ENCODE data around the gene SKAP1.

Gene SKAP1

DNA sequence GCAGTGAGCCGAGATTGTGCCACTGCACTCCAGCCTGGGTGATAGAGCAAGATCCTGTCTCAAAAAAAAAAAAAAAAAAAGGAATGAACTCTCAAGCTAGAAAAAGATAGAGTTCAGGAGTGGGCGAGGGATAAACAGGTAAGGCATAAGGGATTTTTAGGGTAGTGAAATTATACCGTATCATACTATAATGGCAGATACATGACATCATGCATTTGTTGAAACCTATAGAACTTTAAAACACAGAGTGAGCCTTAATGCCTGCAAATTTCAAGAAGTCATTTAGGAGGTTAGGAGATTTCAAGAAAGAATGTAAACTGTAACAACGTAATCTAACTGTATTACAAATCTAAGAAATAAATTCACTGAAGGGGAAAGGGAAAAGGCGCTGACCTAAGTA lies 20.4 kb downstream of the SKAP1 start:
- no peaks in the 10 kb centered on the region for H3K36me3 ChIP-seq (ENCODE audit: insufficient read depth, low read length)
- no peak overlapping the region for H3K9ac ChIP-seq (ENCODE audit: low read depth, low read length)
- H3K4me3 ChIP-seq (ENCODE audit: low read length), result no peak overlapping the region
- H3K4me2 ChIP-seq (ENCODE audit: low read length), result no peak overlapping the region
- H3K9me3 ChIP-seq (replicated peaks; ENCODE audit: low read length), result no peaks in the 10 kb centered on the region
- peaks cover 40% of the 10 kb centered on the region for H3K27me3 ChIP-seq (ENCODE audit: control insufficient read depth, insufficient read depth, low read length)
- no peaks in the 10 kb centered on the region for H3K4me1 ChIP-seq (ENCODE audit: control insufficient read depth, insufficient read depth, low read length)

DNA sequence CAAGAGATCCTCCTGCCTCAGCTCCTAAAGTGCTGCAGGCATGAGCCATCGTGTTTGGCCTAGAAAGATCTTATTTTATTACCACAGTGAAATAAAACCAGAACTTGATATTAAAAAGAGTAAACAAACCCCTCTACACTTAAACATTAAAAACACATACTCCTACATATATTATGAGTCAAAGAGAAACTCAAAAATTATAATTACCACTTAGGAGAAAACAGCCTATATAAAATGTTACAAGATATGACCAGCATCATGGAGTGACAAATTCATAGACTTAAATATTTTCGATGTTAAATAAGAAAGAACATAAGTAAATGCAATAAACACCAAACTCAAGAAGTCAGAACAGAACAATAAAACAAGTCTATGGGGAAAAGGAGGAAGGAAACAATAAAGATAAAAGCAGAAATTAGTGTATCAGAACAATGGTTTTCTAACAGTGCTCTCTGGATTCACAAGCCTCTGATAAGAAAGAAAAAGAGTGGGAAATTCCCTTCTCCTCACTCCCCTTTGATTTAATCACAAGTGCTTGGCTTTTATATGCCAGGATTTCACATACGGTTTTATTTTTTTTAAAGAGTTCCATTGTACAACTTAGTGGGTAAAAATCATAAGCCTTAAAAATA lies 23.0 kb downstream of the SKAP1 start:
- no peaks in the 10 kb centered on the region for H3K36me3 ChIP-seq (ENCODE audit: insufficient read depth, low read length)
- H3K27me3 ChIP-seq (ENCODE audit: control insufficient read depth, insufficient read depth, low read length), result peaks cover 30% of the 10 kb centered on the region
- no peak overlapping the region for H3K4me3 ChIP-seq (ENCODE audit: low read length)
- H3K9ac ChIP-seq (ENCODE audit: low read depth, low read length), result no peak overlapping the region
- H3K9me3 ChIP-seq (replicated peaks; ENCODE audit: low read length), result no peaks in the 10 kb centered on the region
- no peak overlapping the region for H3K4me2 ChIP-seq (ENCODE audit: low read length)
- H3K4me1 ChIP-seq (ENCODE audit: control insufficient read depth, insufficient read depth, low read length), result no peaks in the 10 kb centered on the region

DNA sequence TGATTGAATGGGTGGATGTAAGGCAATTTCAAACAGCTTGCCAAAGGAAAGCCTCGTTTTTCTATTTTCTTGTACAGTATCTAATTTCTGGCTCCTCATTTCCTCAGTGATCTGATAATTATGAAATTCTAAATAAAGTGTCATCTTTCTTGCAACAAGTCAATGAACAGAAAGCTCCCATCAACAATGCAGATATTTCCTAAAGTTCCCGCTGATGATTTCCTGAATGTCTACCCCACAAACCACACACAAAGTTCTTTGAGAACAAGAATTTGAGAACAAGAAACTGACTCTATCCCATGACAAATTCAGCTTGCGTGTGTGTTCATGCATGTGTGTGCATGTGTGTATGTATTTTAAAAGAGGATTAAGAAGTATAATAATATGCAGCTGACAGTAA lies 35.2 kb downstream of the SKAP1 start:
- no peaks in the 10 kb centered on the region for H3K36me3 ChIP-seq (ENCODE audit: insufficient read depth, low read length)
- peaks cover 6% of the 10 kb centered on the region for H3K4me1 ChIP-seq (ENCODE audit: control insufficient read depth, insufficient read depth, low read length)
- no peak overlapping the region for H3K9ac ChIP-seq (ENCODE audit: low read depth, low read length)
- H3K4me2 ChIP-seq (ENCODE audit: low read length), result no peak overlapping the region
- H3K4me3 ChIP-seq (ENCODE audit: low read length), result no peak overlapping the region
- no peaks in the 10 kb centered on the region for H3K9me3 ChIP-seq (replicated peaks; ENCODE audit: low read length)
- peaks cover 17% of the 10 kb centered on the region for H3K27me3 ChIP-seq (ENCODE audit: control insufficient read depth, insufficient read depth, low read length)

DNA sequence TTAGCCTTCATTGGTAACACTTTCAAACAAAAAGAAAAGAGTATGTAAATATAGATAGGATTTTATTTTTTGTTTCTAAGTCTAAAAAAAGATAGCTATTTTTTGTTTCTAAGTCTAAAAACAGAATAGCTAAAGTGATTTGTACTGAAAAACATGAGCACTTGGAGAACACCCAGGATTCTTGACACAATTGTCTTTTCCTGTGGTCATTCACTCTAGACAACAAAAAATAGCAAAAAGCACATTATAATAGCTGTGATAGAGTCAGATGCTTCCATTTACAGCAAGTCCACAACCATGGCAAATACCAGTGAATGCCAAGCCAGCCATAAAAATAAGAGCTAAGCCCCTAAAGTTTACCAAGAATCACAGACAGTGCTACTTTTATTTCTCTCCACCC lies 36.7 kb downstream of the SKAP1 start:
- Histone ChIP-seq H3K9ac (ENCODE audit: low read depth, low read length) (no peak overlapping the region), H3K36me3 (ENCODE audit: insufficient read depth, low read length) (no peaks in the 10 kb centered on the region), H3K4me2 (ENCODE audit: low read length) (no peak overlapping the region), H3K9me3 (replicated peaks; ENCODE audit: low read length) (no peaks in the 10 kb centered on the region), H3K4me1 (ENCODE audit: control insufficient read depth, insufficient read depth, low read length) (peaks cover 6% of the 10 kb centered on the region), H3K27me3 (ENCODE audit: control insufficient read depth, insufficient read depth, low read length) (peaks cover 23% of the 10 kb centered on the region), H3K4me3 (ENCODE audit: low read length) (no peak overlapping the region)

DNA sequence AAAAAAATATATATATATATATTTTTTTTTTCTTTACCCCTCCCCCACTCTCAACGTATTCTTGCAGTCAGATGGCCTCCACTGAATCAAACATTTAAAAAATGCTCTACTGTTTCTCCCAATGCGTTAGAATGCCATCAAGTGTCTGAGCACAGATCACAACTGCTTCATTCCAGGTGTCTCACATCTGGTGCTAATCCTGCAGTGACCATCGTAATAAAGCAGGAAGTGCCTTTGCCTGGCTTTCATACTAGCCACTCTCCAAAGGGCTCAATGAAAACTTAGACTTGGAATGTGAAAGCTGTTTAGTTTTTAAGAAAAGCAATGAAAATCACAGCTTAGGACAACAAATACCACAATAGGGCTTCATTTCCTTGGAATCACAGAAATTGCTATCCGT lies 37.2 kb downstream of the SKAP1 start:
- Histone ChIP-seq H3K36me3 (ENCODE audit: insufficient read depth, low read length) (no peaks in the 10 kb centered on the region), H3K4me3 (ENCODE audit: low read length) (no peak overlapping the region), H3K27me3 (ENCODE audit: control insufficient read depth, insufficient read depth, low read length) (peaks cover 23% of the 10 kb centered on the region), H3K4me1 (ENCODE audit: control insufficient read depth, insufficient read depth, low read length) (peaks cover 6% of the 10 kb centered on the region), H3K4me2 (ENCODE audit: low read length) (peak overlapping the region; percentile 34), H3K9me3 (replicated peaks; ENCODE audit: low read length) (no peaks in the 10 kb centered on the region), H3K9ac (ENCODE audit: low read depth, low read length) (no peak overlapping the region)

DNA sequence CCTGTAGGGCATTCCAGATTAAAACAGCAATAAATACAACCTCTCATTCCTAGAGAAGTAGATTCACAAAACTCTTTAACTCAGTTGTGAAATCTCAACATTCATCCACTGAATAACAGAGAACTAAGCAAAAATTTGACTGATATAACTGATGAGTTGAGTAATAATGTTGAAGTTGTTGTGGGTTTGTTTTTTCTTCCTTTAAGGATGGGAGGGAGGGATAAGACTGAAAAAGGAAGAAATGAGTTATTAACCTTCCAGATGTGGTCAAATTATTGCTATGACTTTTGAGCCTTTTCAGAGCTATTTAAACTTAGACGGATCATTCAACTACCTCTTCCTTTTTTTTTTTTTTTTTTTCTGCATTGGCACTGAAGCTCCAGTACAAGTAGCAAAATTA lies 38.6 kb downstream of the SKAP1 start:
- Histone ChIP-seq H3K4me1 (ENCODE audit: control insufficient read depth, insufficient read depth, low read length) (peaks cover 6% of the 10 kb centered on the region), H3K4me3 (ENCODE audit: low read length) (no peak overlapping the region), H3K27me3 (ENCODE audit: control insufficient read depth, insufficient read depth, low read length) (peaks cover 33% of the 10 kb centered on the region), H3K36me3 (ENCODE audit: insufficient read depth, low read length) (no peaks in the 10 kb centered on the region), H3K4me2 (ENCODE audit: low read length) (no peak overlapping the region), H3K9me3 (replicated peaks; ENCODE audit: low read length) (no peaks in the 10 kb centered on the region), H3K9ac (ENCODE audit: low read depth, low read length) (no peak overlapping the region)

DNA sequence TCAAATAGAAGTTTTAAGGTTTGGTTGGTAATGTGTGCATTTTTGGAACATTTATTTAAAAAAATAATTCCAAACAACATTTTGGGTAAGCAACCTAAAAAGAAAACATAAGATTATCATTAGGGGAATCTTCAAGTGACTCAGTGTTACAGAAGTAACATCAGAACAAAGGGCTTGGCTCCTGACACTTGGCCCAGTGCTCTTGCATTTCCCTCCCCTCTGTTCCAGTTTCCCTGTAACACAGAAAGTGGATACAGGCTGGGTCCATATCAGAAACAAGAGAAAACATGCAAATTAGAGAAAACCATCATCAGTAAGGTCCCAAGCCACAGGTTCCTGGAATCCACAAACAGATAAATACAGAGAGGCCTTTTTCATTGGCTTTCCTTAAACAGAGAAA lies 40.1 kb downstream of the SKAP1 start:
- H3K4me1 ChIP-seq (ENCODE audit: control insufficient read depth, insufficient read depth, low read length), result peaks cover 6% of the 10 kb centered on the region
- no peaks in the 10 kb centered on the region for H3K36me3 ChIP-seq (ENCODE audit: insufficient read depth, low read length)
- H3K4me2 ChIP-seq (ENCODE audit: low read length), result no peak overlapping the region
- H3K4me3 ChIP-seq (ENCODE audit: low read length), result no peak overlapping the region
- H3K27me3 ChIP-seq (ENCODE audit: control insufficient read depth, insufficient read depth, low read length), result peaks cover 42% of the 10 kb centered on the region
- no peak overlapping the region for H3K9ac ChIP-seq (ENCODE audit: low read depth, low read length)
- H3K9me3 ChIP-seq (replicated peaks; ENCODE audit: low read length), result no peaks in the 10 kb centered on the region

DNA sequence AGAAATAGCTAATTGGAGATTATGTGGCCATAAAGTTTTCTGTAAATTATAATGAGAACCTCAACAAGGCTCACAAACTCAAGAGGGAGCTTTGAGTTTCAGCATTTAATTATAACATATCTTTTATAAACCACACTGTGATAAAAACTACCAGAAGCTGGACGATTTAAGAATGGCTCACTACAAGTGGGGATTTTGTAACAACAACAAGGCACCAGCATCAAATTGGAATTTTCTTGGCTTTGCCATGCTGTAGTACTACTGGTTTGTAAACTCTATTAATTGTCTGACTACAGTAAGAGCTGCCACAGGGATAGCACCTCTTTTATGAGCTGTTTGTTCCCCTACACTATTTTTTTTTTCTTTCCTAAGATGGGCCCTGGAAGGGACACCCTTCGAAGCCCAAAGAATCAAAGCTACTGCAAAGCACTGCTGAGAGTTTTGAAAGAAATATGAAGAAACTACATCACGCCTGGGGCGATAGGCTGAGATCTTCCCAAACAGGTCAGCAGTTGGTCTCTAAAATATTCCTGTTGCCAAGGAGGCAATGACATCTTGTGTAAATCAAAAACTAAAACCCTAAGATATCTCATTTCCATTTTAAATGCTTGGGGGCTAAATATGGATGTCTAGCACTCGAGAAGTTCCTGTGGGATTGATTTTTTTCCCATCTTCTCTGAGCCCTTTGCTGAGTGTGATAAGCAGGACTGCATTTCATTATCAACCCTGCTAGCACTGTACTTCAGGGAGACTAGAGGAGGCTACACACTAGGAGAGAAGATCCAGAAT lies 40.9 kb downstream of the SKAP1 start:
- H3K27me3 ChIP-seq (ENCODE audit: control insufficient read depth, insufficient read depth, low read length), result peaks cover 44% of the 10 kb centered on the region

DNA sequence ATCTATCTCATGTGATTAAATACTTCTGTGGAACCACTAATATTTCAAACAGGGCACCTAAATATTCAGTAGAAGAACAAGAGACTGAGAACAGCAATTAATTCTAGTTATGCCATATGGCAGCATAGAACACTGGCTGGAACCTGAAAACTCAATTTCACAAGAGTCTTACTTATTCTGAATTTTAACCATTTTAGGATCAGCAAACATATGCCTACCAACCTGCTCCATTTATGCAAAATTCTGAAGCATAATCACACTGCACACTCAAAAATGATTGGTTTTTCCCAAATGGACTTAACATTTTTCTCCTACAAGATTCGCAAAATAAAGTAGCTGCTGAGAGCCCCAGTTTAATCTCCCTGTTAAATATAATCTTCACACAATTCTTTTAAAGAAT lies 43.2 kb downstream of the SKAP1 start:
- no peaks in the 10 kb centered on the region for H3K9me3 ChIP-seq (replicated peaks; ENCODE audit: low read length)
- no peak overlapping the region for H3K4me2 ChIP-seq (ENCODE audit: low read length)
- H3K9ac ChIP-seq (ENCODE audit: low read depth, low read length), result no peak overlapping the region
- no peaks in the 10 kb centered on the region for H3K36me3 ChIP-seq (ENCODE audit: insufficient read depth, low read length)
- H3K4me1 ChIP-seq (ENCODE audit: control insufficient read depth, insufficient read depth, low read length), result no peaks in the 10 kb centered on the region
- no peak overlapping the region for H3K4me3 ChIP-seq (ENCODE audit: low read length)
- peaks cover 53% of the 10 kb centered on the region for H3K27me3 ChIP-seq (ENCODE audit: control insufficient read depth, insufficient read depth, low read length)

More for the DNA sequence above, 40.9 kb downstream of the SKAP1 start:
- no peak overlapping the region for H3K4me3 ChIP-seq (ENCODE audit: low read length)
- H3K36me3 ChIP-seq (ENCODE audit: insufficient read depth, low read length), result no peaks in the 10 kb centered on the region
- peaks cover 6% of the 10 kb centered on the region for H3K4me1 ChIP-seq (ENCODE audit: control insufficient read depth, insufficient read depth, low read length)
- no peak overlapping the region for H3K9ac ChIP-seq (ENCODE audit: low read depth, low read length)
- no peak overlapping the region for H3K4me2 ChIP-seq (ENCODE audit: low read length)
- no peaks in the 10 kb centered on the region for H3K9me3 ChIP-seq (replicated peaks; ENCODE audit: low read length)

DNA sequence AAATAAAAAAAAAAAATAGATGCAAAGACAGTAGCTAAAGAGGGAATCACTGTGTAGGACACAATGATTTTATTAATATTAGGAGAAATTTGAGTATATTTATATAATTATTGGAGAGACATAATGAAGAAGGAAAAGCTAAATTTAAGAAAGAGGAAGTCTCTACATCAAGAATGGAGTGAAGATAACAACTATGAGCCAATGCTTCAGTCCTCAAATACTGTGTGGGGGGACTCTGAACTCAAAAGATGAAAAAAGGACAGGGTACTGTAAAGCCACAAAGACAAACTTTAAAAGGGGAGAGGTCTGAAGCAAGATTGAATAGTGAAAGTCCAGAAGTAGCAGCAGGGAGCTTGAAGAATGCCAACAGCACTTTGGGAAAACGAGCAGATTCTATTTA lies 44.7 kb downstream of the SKAP1 start:
- peaks cover 62% of the 10 kb centered on the region for H3K27me3 ChIP-seq (ENCODE audit: control insufficient read depth, insufficient read depth, low read length)

DNA sequence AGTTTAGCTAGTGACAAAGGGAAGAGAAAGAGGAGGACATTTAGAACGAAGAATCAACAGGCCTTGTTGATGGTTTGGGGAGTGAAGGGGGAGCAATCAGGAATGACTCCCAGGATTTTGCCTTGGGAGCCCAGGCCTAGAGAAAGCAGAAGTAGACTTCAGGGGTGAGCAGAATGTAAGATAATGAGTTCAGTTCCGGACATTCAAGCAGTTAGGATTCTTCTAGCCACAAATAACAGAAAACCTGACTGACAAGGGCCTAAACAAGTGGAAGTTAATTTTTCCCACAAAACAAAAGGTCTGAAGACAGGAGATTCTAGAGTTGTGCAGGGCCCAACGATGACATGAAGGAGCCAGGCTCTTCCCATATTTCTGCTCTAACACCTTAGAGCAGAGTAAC lies 45.9 kb downstream of the SKAP1 start:
- H3K9ac ChIP-seq (ENCODE audit: low read depth, low read length), result no peak overlapping the region
- no peaks in the 10 kb centered on the region for H3K36me3 ChIP-seq (ENCODE audit: insufficient read depth, low read length)
- no peak overlapping the region for H3K4me2 ChIP-seq (ENCODE audit: low read length)
- no peaks in the 10 kb centered on the region for H3K4me1 ChIP-seq (ENCODE audit: control insufficient read depth, insufficient read depth, low read length)
- no peaks in the 10 kb centered on the region for H3K9me3 ChIP-seq (replicated peaks; ENCODE audit: low read length)
- peaks cover 59% of the 10 kb centered on the region for H3K27me3 ChIP-seq (ENCODE audit: control insufficient read depth, insufficient read depth, low read length)
- H3K4me3 ChIP-seq (ENCODE audit: low read length), result no peak overlapping the region

More for the DNA sequence above, 44.7 kb downstream of the SKAP1 start:
- no peaks in the 10 kb centered on the region for H3K4me1 ChIP-seq (ENCODE audit: control insufficient read depth, insufficient read depth, low read length)
- no peak overlapping the region for H3K9ac ChIP-seq (ENCODE audit: low read depth, low read length)
- H3K4me2 ChIP-seq (ENCODE audit: low read length), result no peak overlapping the region
- no peak overlapping the region for H3K4me3 ChIP-seq (ENCODE audit: low read length)
- no peaks in the 10 kb centered on the region for H3K36me3 ChIP-seq (ENCODE audit: insufficient read depth, low read length)
- H3K9me3 ChIP-seq (replicated peaks; ENCODE audit: low read length), result no peaks in the 10 kb centered on the region

DNA sequence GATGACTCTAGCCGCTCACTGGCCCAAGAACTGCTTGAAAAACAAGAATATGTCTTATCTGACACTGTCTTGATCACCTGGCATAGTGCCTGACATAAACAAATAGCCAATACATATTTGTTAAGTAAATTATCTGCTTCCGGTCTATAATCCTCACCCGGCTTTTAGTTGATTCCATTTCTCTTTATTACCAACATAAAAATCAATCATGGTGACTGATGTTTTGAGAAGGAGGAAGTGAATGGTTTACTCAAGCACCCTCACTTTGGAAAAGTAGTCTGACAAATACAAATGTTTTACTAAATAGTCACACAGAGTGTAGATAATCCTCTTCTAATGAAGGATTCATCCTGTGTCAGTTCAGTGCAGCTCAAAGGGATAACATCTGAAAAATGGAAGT lies 47.0 kb downstream of the SKAP1 start:
- peaks cover 70% of the 10 kb centered on the region for H3K27me3 ChIP-seq (ENCODE audit: control insufficient read depth, insufficient read depth, low read length)

More for the DNA sequence above, 47.0 kb downstream of the SKAP1 start:
- no peaks in the 10 kb centered on the region for H3K4me1 ChIP-seq (ENCODE audit: control insufficient read depth, insufficient read depth, low read length)
- H3K4me2 ChIP-seq (ENCODE audit: low read length), result no peak overlapping the region
- no peak overlapping the region for H3K4me3 ChIP-seq (ENCODE audit: low read length)
- H3K9me3 ChIP-seq (replicated peaks; ENCODE audit: low read length), result no peaks in the 10 kb centered on the region
- H3K36me3 ChIP-seq (ENCODE audit: insufficient read depth, low read length), result no peaks in the 10 kb centered on the region
- H3K9ac ChIP-seq (ENCODE audit: low read depth, low read length), result no peak overlapping the region

All from skeletal muscle satellite cell (primary cell).